Smooth muscle cell (in vitro differentiated cells): ENCODE data around the gene IQSEC1. TPM values are rescaled to one million over a fixed set of nuclear protein-coding genes. Genes with fewer than 3 reads are reported as not detected.

Experiments
- DNase-seq: peaks from one replicate; lab custom pipeline; 2025; ENCODE audit not compliant: unreplicated experiment; lab: John Stamatoyannopoulos, UW
- H2AFZ ChIP-seq: fragments of 200-600 bp; sonication (generic); 2 replicates; pipeline ENCODE4 v1.6.0; 2016; ENCODE audit warnings: antibody characterized with exemption, low read depth, mild to moderate bottlenecking
- H3F3A ChIP-seq: fragments of 200-600 bp; sonication (generic); 2 replicates; pipeline ENCODE4 v1.6.0; 2017; ENCODE audit warnings: antibody characterized with exemption, low read depth
- H3K27ac ChIP-seq: fragments of 200-600 bp; sonication (generic); 2 replicates; pipeline ENCODE4 v1.5.1; 2016; ENCODE audit warnings: low read depth, mild to moderate bottlenecking
- H3K27me3 ChIP-seq: fragments of 200-600 bp; sonication (generic); 2 replicates; pipeline ENCODE4 v1.6.1; 2016; ENCODE audit warnings: low read depth, mild to moderate bottlenecking
- H3K36me3 ChIP-seq: fragments of 200-600 bp; sonication (generic); 2 replicates; pipeline ENCODE4 v1.5.1; 2016; ENCODE audit warnings: low read depth
- H3K4me1 ChIP-seq: fragments of 200-600 bp; sonication (generic); 2 replicates; pipeline ENCODE4 v1.5.1; 2016; ENCODE audit warnings: low read depth
- H3K4me2 ChIP-seq: fragments of 200-600 bp; sonication (generic); 2 replicates; pipeline ENCODE4 v1.6.0; 2016; ENCODE audit warnings: mild to moderate bottlenecking
- H3K4me3 ChIP-seq: fragments of 200-600 bp; sonication (generic); 2 replicates; pipeline ENCODE4 v1.5.1; 2016; ENCODE audit warnings: mild to moderate bottlenecking
- H3K79me2 ChIP-seq: fragments of 200-600 bp; sonication (generic); 2 replicates; pipeline ENCODE4 v1.6.0; 2016; ENCODE audit warnings: low read depth, mild to moderate bottlenecking
- H3K9ac ChIP-seq: fragments of 200-600 bp; sonication (generic); 2 replicates; pipeline ENCODE4 v1.6.0; 2016; ENCODE audit warnings: low read depth
- H3K9me3 ChIP-seq: fragments of 200-600 bp; sonication (generic); replicated peaks from 2 replicates; pipeline ENCODE4 v1.5.1; 2016; ENCODE audit warnings: low read depth
- H4K20me1 ChIP-seq: fragments of 200-600 bp; sonication (generic); 2 replicates; pipeline ENCODE4 v1.6.0; 2016; ENCODE audit warnings: low read depth
- WGBS: methylation state at CpG from one replicate; pipeline ENCODE4 v1.1.7; 2016; ENCODE audit warnings: low lambda C conversion rate; 5-methylcytosine and 5-hydroxymethylcytosine counted together
- polyA plus RNA-seq: library from polyadenylated mRNA; unstranded; fragments of >200 nt; fragmentation: Nextera tagmentation; extraction: Ambion mirVana; gene quantifications from 2 replicates; pipeline ENCODE4 v1.2.1, GENCODE V29; 2016
- total RNA-seq: library from RNA; depleted of rRNA; stranded (reverse); fragments of >200 nt; gene quantifications from 2 replicates; pipeline ENCODE4 v1.2.3, GENCODE V29; 2014
- TF ChIP-seq, protein P1 (sequence below): fragments of 200-600 bp; sonication (generic); IDR thresholded peaks from 2 replicates; pipeline ENCODE4 v1.5.1; 2017; ENCODE audit warnings: borderline replicate concordance, mild to moderate bottlenecking, antibody characterized with exemption; ENCODE audit not compliant: insufficient read depth, poor library complexity, severe bottlenecking

Gene IQSEC1
- total and polyA plus RNA-seq, 2 experiments from 2014 or later = 18.9 to 19.8 TPM

DNA sequence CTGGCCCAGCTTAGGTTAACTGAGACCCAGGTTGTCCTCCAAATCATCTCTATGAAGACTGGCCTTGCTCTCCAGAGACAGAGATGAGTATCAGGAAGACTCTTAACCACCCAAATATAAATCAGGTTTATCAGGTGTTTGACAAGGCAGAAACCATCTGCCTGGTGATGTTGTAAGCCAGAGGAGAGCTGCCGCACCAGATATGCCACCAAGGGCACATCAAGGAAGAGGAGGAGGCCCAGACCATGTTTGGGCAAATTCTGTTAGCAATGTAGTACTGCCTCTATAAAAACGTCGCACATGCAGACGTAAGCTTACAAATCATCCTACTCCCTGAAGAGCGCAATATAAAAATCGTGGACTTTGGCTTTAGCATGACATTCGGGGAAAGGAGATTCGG, 210.8 kb downstream of the IQSEC1 start:
- no peaks in the 10 kb centered on the region for H3K27me3 ChIP-seq
- H2AFZ ChIP-seq = no peak overlapping the region
- H3K9me3 ChIP-seq = no peaks in the 10 kb centered on the region
- no peak overlapping the region for H3K27ac ChIP-seq
- no peaks in the 10 kb centered on the region for H3K36me3 ChIP-seq
- no peaks in the 10 kb centered on the region for H3K79me2 ChIP-seq
- H4K20me1 ChIP-seq = no peaks in the 10 kb centered on the region
- TF ChIP-seq, protein P1, sequence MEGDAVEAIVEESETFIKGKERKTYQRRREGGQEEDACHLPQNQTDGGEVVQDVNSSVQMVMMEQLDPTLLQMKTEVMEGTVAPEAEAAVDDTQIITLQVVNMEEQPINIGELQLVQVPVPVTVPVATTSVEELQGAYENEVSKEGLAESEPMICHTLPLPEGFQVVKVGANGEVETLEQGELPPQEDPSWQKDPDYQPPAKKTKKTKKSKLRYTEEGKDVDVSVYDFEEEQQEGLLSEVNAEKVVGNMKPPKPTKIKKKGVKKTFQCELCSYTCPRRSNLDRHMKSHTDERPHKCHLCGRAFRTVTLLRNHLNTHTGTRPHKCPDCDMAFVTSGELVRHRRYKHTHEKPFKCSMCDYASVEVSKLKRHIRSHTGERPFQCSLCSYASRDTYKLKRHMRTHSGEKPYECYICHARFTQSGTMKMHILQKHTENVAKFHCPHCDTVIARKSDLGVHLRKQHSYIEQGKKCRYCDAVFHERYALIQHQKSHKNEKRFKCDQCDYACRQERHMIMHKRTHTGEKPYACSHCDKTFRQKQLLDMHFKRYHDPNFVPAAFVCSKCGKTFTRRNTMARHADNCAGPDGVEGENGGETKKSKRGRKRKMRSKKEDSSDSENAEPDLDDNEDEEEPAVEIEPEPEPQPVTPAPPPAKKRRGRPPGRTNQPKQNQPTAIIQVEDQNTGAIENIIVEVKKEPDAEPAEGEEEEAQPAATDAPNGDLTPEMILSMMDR = no peak
- 95% methylated on average over 8 of the region's 8 CpGs for WGBS
- H3K4me2 ChIP-seq = no peak overlapping the region
- H3K4me3 ChIP-seq = no peak overlapping the region
- no peaks in the 10 kb centered on the region for H3K4me1 ChIP-seq
- no peak for DNase-seq
- no peak overlapping the region for H3K9ac ChIP-seq
- H3F3A ChIP-seq = no peaks in the 10 kb centered on the region

DNA sequence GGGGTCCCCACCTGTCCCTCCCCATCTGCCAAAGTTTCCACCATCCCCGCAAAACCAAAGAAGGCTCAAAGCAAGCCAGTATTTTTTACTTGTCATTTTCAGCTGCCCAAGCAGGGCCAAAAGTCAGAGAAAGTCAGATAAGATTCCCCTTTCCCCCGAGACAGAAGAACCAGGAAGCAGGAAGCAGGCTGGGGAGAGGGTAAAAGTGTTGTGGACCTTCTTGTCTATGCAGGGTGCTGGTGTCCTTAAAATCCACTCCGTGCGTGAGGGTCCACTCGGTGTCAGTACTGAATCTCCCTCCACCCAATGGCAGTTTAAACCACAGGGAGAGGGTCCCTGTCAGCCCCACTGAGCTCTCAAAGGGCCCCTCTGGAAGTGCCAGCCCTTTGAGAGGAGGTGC, 211.6 kb downstream of the IQSEC1 start:
- no peaks in the 10 kb centered on the region for H3K79me2 ChIP-seq
- no peak overlapping the region for H3K4me2 ChIP-seq
- H3K9me3 ChIP-seq = no peaks in the 10 kb centered on the region
- no peaks in the 10 kb centered on the region for H3K36me3 ChIP-seq
- TF ChIP-seq, protein P1 = no peak
- no peaks in the 10 kb centered on the region for H3K4me1 ChIP-seq
- no peak overlapping the region for H3K4me3 ChIP-seq
- H4K20me1 ChIP-seq = no peaks in the 10 kb centered on the region
- H3K27ac ChIP-seq = no peak overlapping the region
- H2AFZ ChIP-seq = no peak overlapping the region
- no peak overlapping the region for H3K9ac ChIP-seq
- no peaks in the 10 kb centered on the region for H3K27me3 ChIP-seq
- no peak for DNase-seq
- WGBS = 92% methylated on average over 5 of the region's 5 CpGs
- no peaks in the 10 kb centered on the region for H3F3A ChIP-seq

- Histone ChIP-seq H2AFZ (no peak overlapping the region), H3K79me2 (no peaks in the 10 kb centered on the region), H3K4me3 (no peak overlapping the region), H4K20me1 (no peaks in the 10 kb centered on the region), H3K4me1 (no peaks in the 10 kb centered on the region), H3K27me3 (peaks cover 6% of the 10 kb centered on the region), H3K27ac (no peak overlapping the region), H3K36me3 (no peaks in the 10 kb centered on the region), H3K9ac (no peak overlapping the region), H3F3A (no peaks in the 10 kb centered on the region), H3K4me2 (no peak overlapping the region), H3K9me3 (no peaks in the 10 kb centered on the region)
- TF ChIP-seq, protein P1 = no peak
- no peak for DNase-seq
- WGBS = 86% methylated on average over 7 of the region's 7 CpGs
Observed at GRCh38 chr3:12859840-12860239, 213.4 kb downstream of the IQSEC1 start.

DNA sequence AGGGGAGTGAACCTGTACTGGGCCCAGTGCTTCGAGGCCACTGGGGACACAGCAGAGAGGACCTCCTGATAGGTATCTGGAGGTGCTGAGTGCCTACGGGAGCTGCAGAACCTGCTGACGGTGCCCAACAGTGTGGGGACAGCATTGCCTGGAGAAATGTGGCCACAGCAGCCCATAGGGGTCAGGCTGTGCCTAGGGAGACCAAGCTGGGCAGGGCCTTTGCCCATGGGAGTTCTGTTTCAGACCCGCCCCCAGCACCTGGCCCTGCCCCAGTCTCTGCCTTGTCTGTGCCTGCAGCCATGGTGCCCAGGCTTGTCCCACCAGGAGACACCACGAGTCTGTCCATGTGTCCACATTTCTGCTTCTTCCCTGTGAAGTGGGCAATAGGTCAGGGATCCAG, 216.6 kb downstream of the IQSEC1 start:
- DNase-seq = no peak
- Histone ChIP-seq H2AFZ (no peak overlapping the region), H3K27me3 (peaks cover 17% of the 10 kb centered on the region)

More for the DNA sequence above, 216.6 kb downstream of the IQSEC1 start:
- no peak overlapping the region for H3K4me2 ChIP-seq
- H4K20me1 ChIP-seq = no peaks in the 10 kb centered on the region
- no peaks in the 10 kb centered on the region for H3K4me1 ChIP-seq
- no peaks in the 10 kb centered on the region for H3K9me3 ChIP-seq
- TF ChIP-seq, protein P1 = no peak
- H3K27ac ChIP-seq = no peak overlapping the region
- no peak overlapping the region for H3K9ac ChIP-seq
- no peaks in the 10 kb centered on the region for H3K36me3 ChIP-seq
- no peaks in the 10 kb centered on the region for H3F3A ChIP-seq
- H3K4me3 ChIP-seq = no peak overlapping the region
- WGBS = 85% methylated on average over 4 of the region's 5 CpGs
- H3K79me2 ChIP-seq = no peaks in the 10 kb centered on the region
